Bone marrow (tissue), 2 donors: ENCODE results near the gene ADSS2.

Source experiments
- DNase-seq, 2 donors: peaks; one replicate each; lab custom pipeline; 2025; lab: John Stamatoyannopoulos, UW

Gene ADSS2

GRCh38 chr1:244445320-244446181 is 6.2 kb downstream of the ADSS2 start:
- DNase-seq = no peak

GRCh38 chr1:244444854-244445253 is 6.9 kb downstream of the ADSS2 start:
- DNase-seq = no peak

- DNase-seq = no peak
These were observed 8.9 kb downstream of the ADSS2 start for GRCh38 chr1:244442850-244443249.

- no peak for DNase-seq
These were observed 12.2 kb downstream of the ADSS2 start for GRCh38 chr1:244439391-244440032.

GRCh38 chr1:244437086-244437468 is 14.6 kb downstream of the ADSS2 start:
- no peak for DNase-seq

GRCh38 chr1:244436336-244437085 is 15.2 kb downstream of the ADSS2 start:
- no peak for DNase-seq

GRCh38 chr1:244435562-244436205 is 16.0 kb downstream of the ADSS2 start:
- peak in 1 of 2 donors; percentile 4 for DNase-seq

GRCh38 chr1:244431166-244431565 is 20.5 kb downstream of the ADSS2 start:
- DNase-seq = no peak

GRCh38 chr1:244429818-244430217 is 21.9 kb downstream of the ADSS2 start:
- DNase-seq = no peak

- DNase-seq = no peak
These were observed 24.1 kb downstream of the ADSS2 start for GRCh38 chr1:244427647-244428046.

GRCh38 chr1:244424649-244425334 is 26.9 kb downstream of the ADSS2 start:
- no peak for DNase-seq

GRCh38 chr1:244422174-244422573 is 29.5 kb downstream of the ADSS2 start:
- DNase-seq = no peak

GRCh38 chr1:244419024-244419423 is 32.7 kb downstream of the ADSS2 start:
- no peak for DNase-seq

- no peak for DNase-seq
These were observed 37.2 kb downstream of the ADSS2 start for GRCh38 chr1:244414543-244414942.

GRCh38 chr1:244413736-244414135 is 38.0 kb downstream of the ADSS2 start:
- no peak for DNase-seq

GRCh38 chr1:244412176-244412575 is 39.5 kb downstream of the ADSS2 start:
- no peak for DNase-seq

GRCh38 chr1:244409701-244410100 is 42.0 kb downstream of the ADSS2 start:
- no peak for DNase-seq

- no peak for DNase-seq
These were observed 45.4 kb downstream of the ADSS2 start for GRCh38 chr1:244406337-244406736.

- DNase-seq = no peak
These were observed 45.9 kb downstream of the ADSS2 start for GRCh38 chr1:244405856-244406255.

GRCh38 chr1:244403431-244403830 is 48.3 kb downstream of the ADSS2 start:
- no peak for DNase-seq

- no peak for DNase-seq
These were observed 50.7 kb downstream of the ADSS2 start for GRCh38 chr1:244400974-244401373.

- DNase-seq = no peak
These were observed 54.6 kb downstream of the ADSS2 start for GRCh38 chr1:244397131-244397530.
